GM23338 (cell line): ENCODE data around the gene MARK3. TPM values are rescaled to one million over a fixed set of nuclear protein-coding genes. Genes with fewer than 3 reads are reported as not detected.

ENCODE experiments used
- ATAC-seq: fragments of 200-7000 bp; cut with Tn5 transposase; 3 replicates; pipeline ENCODE4 v1.9.1; 2020
- DNase-seq: peaks from one replicate; pipeline ENCODE4 v3.0.0-alpha.2; 2015; ENCODE audit warnings: low spot score
- H2AFZ ChIP-seq: fragments of 200-600 bp; sonication (generic); 2 replicates; pipeline ENCODE4 v1.8.0; 2016; ENCODE audit warnings: antibody characterized with exemption, mild to moderate bottlenecking, moderate library complexity
- H3F3A ChIP-seq: fragments of 200-600 bp; sonication (generic); replicated peaks from 2 replicates; pipeline ENCODE4 v1.8.0; 2017; ENCODE audit warnings: antibody characterized with exemption, mixed run types, low read depth
- H3K27ac ChIP-seq: fragments of 200-600 bp; sonication (generic); 2 replicates; pipeline ENCODE4 v1.6.1; 2016; ENCODE audit warnings: low read depth
- H3K27me3 ChIP-seq: fragments of 200-600 bp; sonication (generic); 2 replicates; pipeline ENCODE4 v1.8.0; 2016; ENCODE audit warnings: mild to moderate bottlenecking, mixed run types, moderate library complexity; ENCODE audit not compliant: insufficient read depth
- H3K36me3 ChIP-seq: fragments of 200-600 bp; sonication (generic); 2 replicates; pipeline ENCODE4 v1.8.0; 2016; ENCODE audit warnings: mild to moderate bottlenecking; ENCODE audit not compliant: insufficient read depth
- H3K4me1 ChIP-seq: fragments of 200-600 bp; sonication (generic); 2 replicates; pipeline ENCODE4 v1.8.0; 2016; ENCODE audit warnings: mild to moderate bottlenecking, moderate library complexity; ENCODE audit not compliant: insufficient read depth
- H3K4me2 ChIP-seq: fragments of 200-600 bp; sonication (generic); 2 replicates; pipeline ENCODE4 v1.7.1; 2017; ENCODE audit warnings: mixed run types
- H3K4me3 ChIP-seq: fragments of 200-600 bp; sonication (generic); 2 replicates; pipeline ENCODE4 v1.6.1; 2016; ENCODE audit warnings: mixed run types
- H3K79me2 ChIP-seq: fragments of 200-600 bp; sonication (generic); replicated peaks from 2 replicates; pipeline ENCODE4 v1.8.0; 2017; ENCODE audit warnings: mild to moderate bottlenecking; ENCODE audit not compliant: insufficient read depth
- H3K9me2 ChIP-seq: fragments of 200-600 bp; sonication (generic); 2 replicates; pipeline ENCODE4 v1.8.0; 2017; ENCODE audit not compliant: insufficient read depth
- H4K20me1 ChIP-seq: fragments of 200-600 bp; sonication (generic); replicated peaks from 2 replicates; pipeline ENCODE4 v1.8.0; 2017; ENCODE audit warnings: mild to moderate bottlenecking; ENCODE audit not compliant: insufficient read depth
- H3K27ac Mint-ChIP-seq: 2 replicates; pipeline ENCODE4 v1.8.0; 2020; ENCODE audit warnings: inconsistent platforms, mild to moderate bottlenecking, moderate library complexity, mixed read lengths
- H3K27me3 Mint-ChIP-seq: 3 replicates; pipeline ENCODE4 v1.8.0; 2022; ENCODE audit warnings: low read depth, mild to moderate bottlenecking, moderate library complexity, mixed read lengths, inconsistent platforms; ENCODE audit not compliant: insufficient read depth, poor library complexity
- H3K36me3 Mint-ChIP-seq: 3 replicates; pipeline ENCODE4 v1.8.0; 2021; ENCODE audit warnings: low read depth, mild to moderate bottlenecking, inconsistent platforms, moderate library complexity, mixed read lengths
- H3K4me1 Mint-ChIP-seq: 3 replicates; pipeline ENCODE4 v1.8.0; 2020; ENCODE audit warnings: mild to moderate bottlenecking, inconsistent platforms, mixed read lengths
- H3K4me3 Mint-ChIP-seq: 3 replicates; pipeline ENCODE4 v1.8.0; 2021; ENCODE audit warnings: moderate library complexity, mild to moderate bottlenecking, inconsistent platforms, mixed read lengths
- H3K9me3 Mint-ChIP-seq: 3 replicates; pipeline ENCODE4 v1.8.0; 2020; ENCODE audit warnings: moderate library complexity, mild to moderate bottlenecking, inconsistent platforms, mixed read lengths
- CREB1 ChIP-seq: fragments of 250-450 bp; sonication (Bioruptor Pico); IDR thresholded peaks from 2 replicates; pipeline ENCODE4 v1.5.0; 2020; ENCODE audit warnings: low read depth, mild to moderate bottlenecking, moderate library complexity
- CTCF ChIP-seq, 2 experiments: fragments of 200-600 bp in 1 of 2; sonication (generic) in 1 of 2; conservative IDR thresholded peaks; 2 replicates each; pipeline versions ENCODE4 v1.5.1 to v1.6.1; 2016 to 2017; ENCODE audit warnings: antibody characterized with exemption in 2 of 2, low read depth in 2 of 2, mild to moderate bottlenecking in 2 of 2, moderate library complexity in 1 of 2
- ETS1 ChIP-seq: IDR thresholded peaks from 2 replicates; pipeline ENCODE4 v1.6.1; 2016; ENCODE audit warnings: antibody characterized with exemption
- EZH2 ChIP-seq: fragments of 200-600 bp; sonication (generic); IDR thresholded peaks from one replicate; pipeline ENCODE4 v1.8.0; 2017; ENCODE audit warnings: antibody characterized with exemption, mild to moderate bottlenecking, low read depth; ENCODE audit not compliant: unreplicated experiment
- EZH2phosphoT487 ChIP-seq: fragments of 200-600 bp; sonication (generic); IDR thresholded peaks from one replicate; pipeline ENCODE4 v1.8.1; 2018; ENCODE audit warnings: antibody characterized with exemption; ENCODE audit not compliant: unreplicated experiment
- JUNB ChIP-seq: IDR thresholded peaks from one replicate; pipeline ENCODE4 v1.6.1; 2016; ENCODE audit warnings: antibody characterized with exemption; ENCODE audit not compliant: unreplicated experiment
- NANOG ChIP-seq: IDR thresholded peaks from 2 replicates; pipeline ENCODE4 v1.6.1; 2016; ENCODE audit warnings: antibody characterized with exemption, borderline replicate concordance
- POLR2AphosphoS5 ChIP-seq: IDR thresholded peaks from 2 replicates; pipeline ENCODE4 v1.6.1; 2016; ENCODE audit warnings: antibody characterized with exemption, low read depth
- STAT1 ChIP-seq: IDR thresholded peaks from one replicate; pipeline ENCODE4 v1.6.1; 2016; ENCODE audit warnings: antibody characterized with exemption; ENCODE audit not compliant: unreplicated experiment
- ZNF114 ChIP-seq: fragments of 250-450 bp; sonication (Bioruptor Pico); IDR thresholded peaks from 2 replicates; pipeline ENCODE4 v1.5.0; 2020; ENCODE audit warnings: mild to moderate bottlenecking, moderate library complexity
- ZNF331 ChIP-seq: fragments of 250-450 bp; sonication (Bioruptor Pico); IDR thresholded peaks from 2 replicates; pipeline ENCODE4 v1.5.0; 2020; ENCODE audit warnings: low read depth, mild to moderate bottlenecking, moderate library complexity
- ZNF462 ChIP-seq: fragments of 250-450 bp; sonication (Bioruptor Pico); IDR thresholded peaks from 2 replicates; pipeline ENCODE4 v1.5.0; 2020; ENCODE audit warnings: mild to moderate bottlenecking, moderate library complexity
- polyA plus RNA-seq: library from polyadenylated mRNA; unstranded; fragments of >200 nt; fragmentation: Nextera tagmentation; extraction: Ambion mirVana; gene quantifications from 2 replicates; pipeline ENCODE4 v1.2.1, GENCODE V29; 2016
- total RNA-seq: library from RNA; depleted of rRNA; stranded (reverse); fragments of >200 nt; shearing (Covaris generic); gene quantifications from 2 replicates; pipeline ENCODE4 v1.2.3, GENCODE V29; 2014
- TF ChIP-seq, protein P1 (sequence below): IDR thresholded peaks from one replicate; pipeline ENCODE4 v1.6.1; 2018; ENCODE audit warnings: antibody characterized with exemption; ENCODE audit not compliant: unreplicated experiment

The MARK3 gene
- total and polyA plus RNA-seq, 2 experiments from 2014 or later = 45.9 to 69.7 TPM

DNA sequence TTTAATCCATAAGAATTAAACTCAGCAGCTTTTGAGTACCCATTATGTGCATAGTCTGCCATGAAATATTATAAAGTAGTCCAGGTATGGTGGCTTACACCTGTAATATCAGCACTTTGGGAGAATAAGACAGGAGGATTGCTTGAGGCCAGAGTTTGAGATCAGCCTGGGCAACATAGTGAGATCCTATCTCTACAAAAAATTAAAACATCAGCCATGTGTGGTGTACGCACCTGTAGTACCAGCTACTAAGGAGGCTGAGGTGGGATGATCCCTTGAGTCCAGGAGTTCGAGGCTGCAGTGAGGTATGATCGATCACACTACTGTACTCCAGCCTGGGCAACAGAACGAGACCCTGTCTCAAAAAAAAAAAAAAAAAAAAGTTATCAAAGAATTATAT is 15.3 kb downstream of the MARK3 start:
- peaks cover 98% of the 10 kb centered on the region for H3K79me2 ChIP-seq
- TF ChIP-seq ZNF462 (CRISPR knock-in tag) (no peak), ETS1 (no peak), CREB1 (CRISPR knock-in tag) (no peak), ZNF331 (CRISPR knock-in tag) (no peak), NANOG (no peak), EZH2phosphoT487 (no peak), ZNF114 (CRISPR knock-in tag) (no peak), JUNB (no peak), STAT1 (no peak), POLR2AphosphoS5 (no peak), CTCF (conservative IDR thresholded peaks at IDR 0.05; ENCODE audit: low read depth in 2 of 2) (no peak), EZH2 (no peak)
- TF ChIP-seq, protein P1, sequence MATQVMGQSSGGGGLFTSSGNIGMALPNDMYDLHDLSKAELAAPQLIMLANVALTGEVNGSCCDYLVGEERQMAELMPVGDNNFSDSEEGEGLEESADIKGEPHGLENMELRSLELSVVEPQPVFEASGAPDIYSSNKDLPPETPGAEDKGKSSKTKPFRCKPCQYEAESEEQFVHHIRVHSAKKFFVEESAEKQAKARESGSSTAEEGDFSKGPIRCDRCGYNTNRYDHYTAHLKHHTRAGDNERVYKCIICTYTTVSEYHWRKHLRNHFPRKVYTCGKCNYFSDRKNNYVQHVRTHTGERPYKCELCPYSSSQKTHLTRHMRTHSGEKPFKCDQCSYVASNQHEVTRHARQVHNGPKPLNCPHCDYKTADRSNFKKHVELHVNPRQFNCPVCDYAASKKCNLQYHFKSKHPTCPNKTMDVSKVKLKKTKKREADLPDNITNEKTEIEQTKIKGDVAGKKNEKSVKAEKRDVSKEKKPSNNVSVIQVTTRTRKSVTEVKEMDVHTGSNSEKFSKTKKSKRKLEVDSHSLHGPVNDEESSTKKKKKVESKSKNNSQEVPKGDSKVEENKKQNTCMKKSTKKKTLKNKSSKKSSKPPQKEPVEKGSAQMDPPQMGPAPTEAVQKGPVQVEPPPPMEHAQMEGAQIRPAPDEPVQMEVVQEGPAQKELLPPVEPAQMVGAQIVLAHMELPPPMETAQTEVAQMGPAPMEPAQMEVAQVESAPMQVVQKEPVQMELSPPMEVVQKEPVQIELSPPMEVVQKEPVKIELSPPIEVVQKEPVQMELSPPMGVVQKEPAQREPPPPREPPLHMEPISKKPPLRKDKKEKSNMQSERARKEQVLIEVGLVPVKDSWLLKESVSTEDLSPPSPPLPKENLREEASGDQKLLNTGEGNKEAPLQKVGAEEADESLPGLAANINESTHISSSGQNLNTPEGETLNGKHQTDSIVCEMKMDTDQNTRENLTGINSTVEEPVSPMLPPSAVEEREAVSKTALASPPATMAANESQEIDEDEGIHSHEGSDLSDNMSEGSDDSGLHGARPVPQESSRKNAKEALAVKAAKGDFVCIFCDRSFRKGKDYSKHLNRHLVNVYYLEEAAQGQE = no peak
- H3K4me1 Mint-ChIP-seq = peaks cover 59% of the 10 kb centered on the region
- H3K36me3 Mint-ChIP-seq = peaks cover 8% of the 10 kb centered on the region
- no peak overlapping the region for H3K4me3 ChIP-seq
- no peaks in the 10 kb centered on the region for H3K27me3 ChIP-seq
- no peak for ATAC-seq
- peaks cover 32% of the 10 kb centered on the region for H3K4me1 ChIP-seq
- no peak overlapping the region for H3K4me3 Mint-ChIP-seq
- H3K27me3 Mint-ChIP-seq = peaks cover 3% of the 10 kb centered on the region
- no peaks in the 10 kb centered on the region for H3K9me2 ChIP-seq
- H3K9me3 Mint-ChIP-seq = no peaks in the 10 kb centered on the region
- DNase-seq = no peak
- peaks cover 32% of the 10 kb centered on the region for H4K20me1 ChIP-seq
- no peaks in the 10 kb centered on the region for H3K36me3 ChIP-seq
- no peak overlapping the region for H2AFZ ChIP-seq
- H3F3A ChIP-seq = no peaks in the 10 kb centered on the region; the same call in 1 of the 2 replicates
- H3K27ac ChIP-seq = no peak overlapping the region
- no peak overlapping the region for H3K4me2 ChIP-seq
- H3K27ac Mint-ChIP-seq = no peak overlapping the region
